22Rv1 (cell line): ENCODE data around the gene VIL1.

ENCODE experiments used
- H3K27ac ChIP-seq: fragments of 450-650 bp; 2 replicates; pipeline ENCODE4 v1.5.1; 2017
- CTCF ChIP-seq: fragments of 450-650 bp; IDR thresholded peaks from 2 replicates; pipeline ENCODE4 v1.5.1; 2017; ENCODE audit warnings: mild to moderate bottlenecking
- ZFX ChIP-seq: fragments of 450-650 bp; IDR thresholded peaks from 2 replicates; pipeline ENCODE4 v1.6.1; 2017; ENCODE audit warnings: antibody characterized with exemption, borderline replicate concordance

The VIL1 gene

DNA sequence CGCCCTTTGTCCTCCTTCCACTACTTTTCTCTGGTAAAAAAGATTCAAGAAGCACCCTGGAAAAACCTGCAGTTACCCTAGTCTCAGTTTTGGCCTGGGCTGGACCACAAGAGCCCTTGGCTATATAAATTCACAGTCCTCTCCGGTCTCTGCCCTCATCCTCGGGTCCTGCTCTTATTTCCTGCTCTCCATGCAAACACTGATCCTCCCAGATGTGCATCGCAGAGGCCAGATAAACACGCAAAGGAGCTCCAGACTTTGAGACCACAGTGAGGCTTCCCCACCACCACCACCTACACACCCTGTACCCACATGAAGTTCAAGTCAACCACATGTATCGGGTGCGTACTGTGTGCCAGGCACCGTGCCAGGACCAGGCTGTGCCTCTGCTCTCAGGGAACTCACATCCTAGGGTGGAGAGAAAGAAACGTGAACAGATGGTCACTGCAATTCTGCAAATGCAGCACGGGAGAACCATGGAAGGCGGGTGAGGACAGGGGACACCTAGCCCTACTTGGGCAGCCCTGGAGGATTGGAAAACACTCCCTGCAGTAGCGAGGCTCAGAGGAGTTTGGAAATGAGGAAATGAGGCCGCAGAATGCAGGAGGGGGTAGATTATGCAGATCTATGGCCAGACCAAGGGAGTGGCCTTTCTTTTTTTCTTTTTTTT is 11.8 kb upstream of the VIL1 start:
- peak overlapping the region; percentile 100 for H3K27ac ChIP-seq
- TF ChIP-seq CTCF: no peak
- TF ChIP-seq ZFX: no peak

DNA sequence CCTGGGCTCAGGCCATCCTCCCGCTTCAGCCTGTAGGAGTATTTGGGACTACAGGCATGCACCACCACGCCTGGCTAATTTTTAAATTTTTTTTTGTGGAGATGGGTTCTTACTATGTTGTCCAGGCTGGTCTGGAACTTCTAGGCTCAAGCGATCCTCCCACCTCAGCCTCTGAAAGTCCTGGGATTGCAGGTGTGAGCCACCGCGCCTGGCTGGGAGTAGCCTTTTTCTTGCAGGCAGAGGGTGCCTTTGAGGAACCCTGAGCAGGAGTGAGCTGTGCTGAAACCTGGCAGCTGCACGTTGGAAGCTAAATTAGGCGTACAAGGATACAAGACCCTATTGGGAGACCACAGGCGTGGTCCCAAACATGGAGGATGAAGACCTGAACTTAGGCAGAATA is 11.2 kb upstream of the VIL1 start:
- TF ChIP-seq ZFX: no peak
- no peak for TF ChIP-seq CTCF
- peak overlapping the region; percentile 100 for H3K27ac ChIP-seq

GRCh38 chr2:218418321-218418716 is 604 bp upstream of the VIL1 start:
- H3K27ac ChIP-seq: peak overlapping the region; percentile 70
- TF ChIP-seq ZFX: no peak
- no peak for TF ChIP-seq CTCF

DNA sequence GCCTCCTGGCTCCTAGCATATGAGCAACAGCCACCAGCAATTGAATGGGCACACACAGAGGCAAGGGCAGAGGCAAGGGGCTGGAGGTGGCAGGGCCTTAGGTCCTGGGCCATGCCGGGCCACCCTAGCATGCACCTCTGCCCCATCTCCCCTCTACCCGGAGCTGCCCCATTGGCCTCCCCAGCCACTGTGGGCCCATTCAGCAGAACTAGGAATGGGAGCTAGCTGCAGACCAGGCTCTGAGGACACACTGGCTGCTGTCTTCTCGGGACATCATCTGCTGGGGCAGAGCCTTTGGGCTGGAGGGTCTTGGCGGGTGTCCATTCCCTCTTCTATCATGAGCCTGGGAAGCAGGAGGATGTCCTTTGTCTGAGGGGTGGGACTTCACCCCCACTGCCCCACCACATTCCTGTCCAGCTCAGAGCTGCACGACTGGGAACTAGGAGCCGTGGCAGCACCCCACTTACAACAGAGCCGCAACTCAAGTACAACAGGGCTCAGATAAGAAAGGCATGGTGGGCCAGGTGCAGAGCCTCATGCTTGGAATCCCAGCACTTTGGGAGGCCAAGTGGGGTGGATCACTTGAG is 800 bp downstream of the VIL1 start:
- TF ChIP-seq CTCF (no peak), ZFX (no peak)
- peak overlapping the region; percentile 70 for H3K27ac ChIP-seq

DNA sequence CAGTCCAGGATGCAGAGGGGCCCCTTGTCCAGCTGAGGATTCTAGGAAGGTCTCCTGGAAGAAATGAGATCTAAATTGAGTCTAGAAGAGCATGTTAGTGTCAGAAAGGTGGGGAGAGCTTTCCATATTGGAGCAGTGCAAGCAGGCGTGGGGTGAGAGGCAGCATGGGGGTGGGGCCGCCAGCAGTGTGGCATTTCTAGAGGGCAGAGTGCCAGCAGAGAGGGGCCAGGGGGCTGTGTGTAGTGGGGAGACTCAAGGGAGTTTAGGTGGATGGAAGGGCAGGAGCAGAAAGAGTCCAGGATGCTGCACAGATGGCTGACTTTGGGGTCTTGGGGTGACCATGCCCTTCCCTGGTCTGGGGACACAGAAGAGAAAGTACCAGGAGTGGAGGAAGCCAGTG is 2.1 kb downstream of the VIL1 start:
- TF ChIP-seq CTCF (no peak), ZFX (no peak)
- no peak overlapping the region for H3K27ac ChIP-seq

GRCh38 chr2:218422403-218423086 is 3.6 kb downstream of the VIL1 start:
- H3K27ac ChIP-seq: no peak overlapping the region
- TF ChIP-seq CTCF (no peak), ZFX (no peak)

DNA sequence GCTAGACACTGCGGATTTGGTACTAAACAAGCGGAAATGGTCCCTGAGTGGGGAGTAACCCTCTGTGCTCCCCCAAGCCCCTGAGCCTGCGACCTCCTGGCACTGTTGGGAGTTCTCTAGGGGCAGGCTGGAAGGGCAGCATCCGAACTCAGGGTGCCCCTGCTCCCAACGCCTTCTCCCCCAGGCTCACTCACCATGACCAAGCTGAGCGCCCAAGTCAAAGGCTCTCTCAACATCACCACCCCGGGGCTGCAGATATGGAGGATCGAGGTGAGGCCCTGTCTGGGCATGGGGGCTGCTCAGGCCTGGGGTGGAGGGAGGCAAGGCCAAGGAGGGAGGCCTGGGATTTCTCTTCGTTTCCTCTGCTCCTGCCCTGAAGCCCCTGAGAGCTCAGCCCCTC is 4.7 kb downstream of the VIL1 start:
- TF ChIP-seq ZFX (no peak), CTCF (no peak)
- peak overlapping the region; percentile 23; the same call in 1 of the 2 replicates for H3K27ac ChIP-seq
